Left lung (tissue), 10 donors: ENCODE measurements around the gene LTF. TPM values are rescaled to one million over a fixed set of nuclear protein-coding genes. Genes with fewer than 3 reads are reported as not detected.

Experiments
- ATAC-seq: fragments of 200-7000 bp; cut with Tn5 transposase; one replicate; pipeline ENCODE4 v1.9.1; 2020; ENCODE audit warnings: moderate library complexity
- DNase-seq, 4 donors: peaks; one replicate each; pipeline ENCODE4 v3.0.0-alpha.2; 2013 to 2020
- H3K27ac ChIP-seq, 2 donors: fragments of 200-600 bp; sonication (generic) in 1 of 2; one replicate each; pipeline versions ENCODE4 v1.5.0 to v1.8.0; 2020 to 2021
- H3K27me3 ChIP-seq, 2 donors: fragments of 200-600 bp; sonication (generic) in 1 of 2; one replicate each; pipeline versions ENCODE4 v1.5.0 to v1.8.0; 2020 to 2021
- H3K36me3 ChIP-seq, 2 donors: fragments of 200-600 bp; sonication (generic) in 1 of 2; one replicate each; pipeline versions ENCODE4 v1.5.0 to v1.8.0; 2020 to 2021
- H3K4me1 ChIP-seq, 2 donors: fragments of 200-600 bp; one replicate each; pipeline ENCODE4 v1.8.0; 2021
- H3K4me3 ChIP-seq, 2 donors: fragments of 200-600 bp; sonication (generic) in 1 of 2; one replicate each; pipeline versions ENCODE4 v1.5.0 to v1.8.0; 2020 to 2021; ENCODE audit warnings: mild to moderate bottlenecking in 1 of 2
- H3K9me3 ChIP-seq, 2 donors: fragments of 200-600 bp; sonication (generic) in 1 of 2; one replicate each; pipeline versions ENCODE4 v1.5.0 to v1.8.0; 2020 to 2021
- intact Hi-C, 2 donors: fragments of 100-400 bp; cut with DNase I; formaldehyde crosslinking; loops; one replicate each; pipeline versions ENCODE4 v1.11.2 to v1.14.2; 2022
- polyA plus RNA-seq, 6 donors: library from polyadenylated mRNA; unstranded; fragments of 120-200 nt; gene quantifications; one replicate each; pipeline ENCODE4 v1.2.1, GENCODE V29; 2013; ENCODE audit not compliant: insufficient read length in 6 of 6
- total RNA-seq, 2 donors: library from RNA; stranded (reverse); fragmentation: NEBNext Ultra II Directional; extraction: Animal tissue kit (Norgen Biotek cat#: 25700); gene quantifications; one replicate each; pipeline ENCODE4 v1.2.1, GENCODE V29; 2021
- TF ChIP-seq, protein P1 (sequence below), 2 donors: fragments of 200-600 bp; sonication (generic) in 1 of 2; IDR thresholded peaks; one replicate each; pipeline versions ENCODE4 v1.5.0 to v1.8.0; 2021; ENCODE audit warnings: antibody characterized with exemption in 2 of 2
- donor health status: DM: no; HTN: yes; CAD: no.
- donor health status: DM: no; HTN: no; CAD: no.

LTF gene
- total and polyA plus RNA-seq, 8 donors, result 2.3 to 113 (median 5.5) TPM

DNA sequence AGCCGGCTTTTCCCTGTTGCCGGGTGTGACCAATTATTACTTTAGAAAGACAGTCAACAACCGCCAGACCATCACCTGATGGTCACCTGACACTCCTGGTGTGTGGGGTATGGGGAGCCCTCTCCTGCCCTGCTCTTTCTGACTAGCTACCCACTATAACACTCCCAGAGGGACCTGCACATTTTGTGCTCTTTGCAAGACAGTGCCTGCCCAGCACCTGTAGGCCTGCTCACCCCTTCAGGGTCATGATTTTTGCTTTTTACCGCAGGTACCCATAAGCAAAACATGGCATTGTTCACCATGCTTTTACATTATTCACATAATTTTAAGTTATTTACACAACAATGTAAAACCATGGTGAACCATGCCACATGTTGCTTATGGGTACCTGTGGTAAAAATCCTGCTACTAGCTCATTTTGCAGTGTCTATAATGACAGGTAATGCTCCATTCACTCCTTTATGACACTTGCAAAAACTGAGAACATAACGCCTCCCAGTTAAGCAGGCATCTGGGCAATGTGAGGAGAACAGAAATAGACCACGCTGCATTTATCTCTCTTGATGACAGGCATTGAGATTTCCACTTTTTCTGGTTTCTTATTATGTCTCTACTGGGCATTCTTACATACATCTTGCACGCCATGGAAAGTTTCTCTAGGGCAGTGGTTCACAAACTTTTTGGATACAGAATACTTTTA lies 47.7 kb downstream of the LTF start:
- peak overlapping the region in 1 of 2 donors; percentile 9 for H3K27ac ChIP-seq
- no peaks in the 10 kb centered on the region for H3K27me3 ChIP-seq
- no peak for ATAC-seq
- intact Hi-C loops, result no loop called here
- peaks cover 0 to 31% of the 10 kb centered on the region in 2 donors for H3K4me1 ChIP-seq
- H3K36me3 ChIP-seq, result peaks cover 0 to 8% of the 10 kb centered on the region in 2 donors
- no peak for DNase-seq
- TF ChIP-seq, protein P1, sequence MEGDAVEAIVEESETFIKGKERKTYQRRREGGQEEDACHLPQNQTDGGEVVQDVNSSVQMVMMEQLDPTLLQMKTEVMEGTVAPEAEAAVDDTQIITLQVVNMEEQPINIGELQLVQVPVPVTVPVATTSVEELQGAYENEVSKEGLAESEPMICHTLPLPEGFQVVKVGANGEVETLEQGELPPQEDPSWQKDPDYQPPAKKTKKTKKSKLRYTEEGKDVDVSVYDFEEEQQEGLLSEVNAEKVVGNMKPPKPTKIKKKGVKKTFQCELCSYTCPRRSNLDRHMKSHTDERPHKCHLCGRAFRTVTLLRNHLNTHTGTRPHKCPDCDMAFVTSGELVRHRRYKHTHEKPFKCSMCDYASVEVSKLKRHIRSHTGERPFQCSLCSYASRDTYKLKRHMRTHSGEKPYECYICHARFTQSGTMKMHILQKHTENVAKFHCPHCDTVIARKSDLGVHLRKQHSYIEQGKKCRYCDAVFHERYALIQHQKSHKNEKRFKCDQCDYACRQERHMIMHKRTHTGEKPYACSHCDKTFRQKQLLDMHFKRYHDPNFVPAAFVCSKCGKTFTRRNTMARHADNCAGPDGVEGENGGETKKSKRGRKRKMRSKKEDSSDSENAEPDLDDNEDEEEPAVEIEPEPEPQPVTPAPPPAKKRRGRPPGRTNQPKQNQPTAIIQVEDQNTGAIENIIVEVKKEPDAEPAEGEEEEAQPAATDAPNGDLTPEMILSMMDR (IDR thresholded peaks at IDR 0.05), result no peak
- no peak overlapping the region for H3K4me3 ChIP-seq
- no peaks in the 10 kb centered on the region for H3K9me3 ChIP-seq

DNA sequence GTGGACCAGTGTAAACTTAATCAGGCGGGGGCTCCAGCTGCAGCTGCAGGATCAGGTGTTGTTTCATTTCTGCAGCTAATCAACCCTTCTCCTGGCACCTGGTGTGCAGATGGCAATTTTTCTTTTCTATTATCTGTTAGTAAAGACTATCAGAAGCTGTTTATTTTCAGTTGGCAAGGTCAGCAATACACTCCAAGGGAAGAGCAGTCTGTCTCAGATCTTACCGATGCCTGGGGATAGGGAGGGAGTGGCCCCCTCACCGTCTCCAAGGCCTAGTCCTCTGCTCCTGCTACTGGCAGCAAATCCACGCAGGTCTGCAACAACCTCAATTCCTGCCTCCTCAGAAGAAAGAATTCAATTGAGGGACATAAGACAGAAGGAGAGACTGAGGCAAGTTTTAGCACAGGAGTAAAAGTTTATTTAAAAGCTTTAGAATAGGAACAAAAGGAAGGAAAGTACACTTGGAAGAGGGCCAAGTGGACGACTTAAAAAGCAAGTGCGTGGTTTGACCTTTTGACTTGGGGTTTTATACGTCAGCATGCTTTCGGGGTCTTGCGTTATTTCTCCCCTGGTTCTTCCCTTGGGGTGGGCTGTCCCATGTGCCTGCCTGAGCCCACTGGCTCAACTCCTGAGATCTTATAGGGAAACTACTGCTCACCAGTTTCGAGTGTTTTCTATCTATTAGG lies 48.4 kb downstream of the LTF start:
- H3K27ac ChIP-seq, result peak overlapping the region in 1 of 2 donors; percentile 9
- H3K4me3 ChIP-seq, result no peak overlapping the region
- peaks cover 0 to 8% of the 10 kb centered on the region in 2 donors for H3K36me3 ChIP-seq
- no peaks in the 10 kb centered on the region for H3K9me3 ChIP-seq
- peaks cover 0 to 38% of the 10 kb centered on the region in 2 donors for H3K4me1 ChIP-seq
- H3K27me3 ChIP-seq, result no peaks in the 10 kb centered on the region
- DNase-seq (no peak), ATAC-seq (no peak)
- TF ChIP-seq, protein P1 (IDR thresholded peaks at IDR 0.05), result no peak
- intact Hi-C loops, result no loop called here

DNA sequence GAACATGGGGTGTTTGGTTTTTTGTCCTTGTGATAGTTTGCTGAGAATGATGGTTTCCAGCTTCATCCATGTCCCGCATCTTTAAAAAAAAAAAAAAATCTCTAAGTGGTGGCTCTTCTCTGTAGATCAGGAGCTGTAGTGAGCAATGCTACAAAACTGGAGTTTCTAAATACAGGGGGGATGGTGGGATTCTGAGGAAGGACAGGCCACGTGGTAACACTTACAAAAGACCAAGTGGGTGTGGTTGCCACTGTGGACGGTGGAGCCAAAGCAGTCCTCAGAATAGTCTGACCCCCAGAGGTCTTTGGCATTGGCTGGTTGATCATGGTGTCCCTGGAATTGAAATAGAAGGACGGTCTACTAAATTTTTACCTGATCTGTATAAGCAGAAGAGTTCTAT lies 50.0 kb downstream of the LTF start:
- H3K4me3 ChIP-seq, result no peak overlapping the region
- H3K27ac ChIP-seq, result peak overlapping the region in 1 of 2 donors; percentile 9
- no peaks in the 10 kb centered on the region for H3K27me3 ChIP-seq
- H3K36me3 ChIP-seq, result peaks cover 0 to 15% of the 10 kb centered on the region in 2 donors
- intact Hi-C loops, result no loop called here
- peaks cover 0 to 53% of the 10 kb centered on the region in 2 donors for H3K4me1 ChIP-seq
- DNase-seq, result no peak
- ATAC-seq, result no peak
- TF ChIP-seq, protein P1 (IDR thresholded peaks at IDR 0.05), result no peak
- H3K9me3 ChIP-seq, result no peaks in the 10 kb centered on the region

DNA sequence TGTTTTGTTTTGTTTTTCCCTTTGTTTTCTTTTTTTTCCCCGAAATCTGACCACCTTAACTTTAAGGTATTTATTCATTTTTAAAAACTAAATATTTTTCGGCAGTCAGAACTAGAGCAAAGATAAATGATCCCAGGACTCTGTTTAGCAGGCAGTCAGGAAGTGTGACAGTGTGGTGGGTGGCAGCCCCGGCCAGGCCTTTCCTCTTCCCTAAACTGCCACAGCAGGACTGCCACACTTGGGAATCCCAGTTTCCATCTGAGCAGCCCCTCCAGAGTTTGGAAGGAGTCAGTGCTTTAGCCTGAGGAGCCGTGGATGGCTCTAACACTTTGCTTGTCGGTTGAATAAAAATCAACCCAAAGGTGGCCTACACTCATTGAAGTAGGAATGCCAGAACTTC lies 50.8 kb downstream of the LTF start:
- H3K36me3 ChIP-seq, result peaks cover 0 to 21% of the 10 kb centered on the region in 2 donors
- no peaks in the 10 kb centered on the region for H3K27me3 ChIP-seq
- ATAC-seq, result no peak
- H3K27ac ChIP-seq, result peak overlapping the region in 1 of 2 donors; percentile 59
- H3K4me1 ChIP-seq, result peaks cover 0 to 61% of the 10 kb centered on the region in 2 donors
- no peaks in the 10 kb centered on the region for H3K9me3 ChIP-seq
- DNase-seq, result no peak
- intact Hi-C loops, result no loop called here
- H3K4me3 ChIP-seq, result no peak overlapping the region
- TF ChIP-seq, protein P1 (IDR thresholded peaks at IDR 0.05), result no peak

DNA sequence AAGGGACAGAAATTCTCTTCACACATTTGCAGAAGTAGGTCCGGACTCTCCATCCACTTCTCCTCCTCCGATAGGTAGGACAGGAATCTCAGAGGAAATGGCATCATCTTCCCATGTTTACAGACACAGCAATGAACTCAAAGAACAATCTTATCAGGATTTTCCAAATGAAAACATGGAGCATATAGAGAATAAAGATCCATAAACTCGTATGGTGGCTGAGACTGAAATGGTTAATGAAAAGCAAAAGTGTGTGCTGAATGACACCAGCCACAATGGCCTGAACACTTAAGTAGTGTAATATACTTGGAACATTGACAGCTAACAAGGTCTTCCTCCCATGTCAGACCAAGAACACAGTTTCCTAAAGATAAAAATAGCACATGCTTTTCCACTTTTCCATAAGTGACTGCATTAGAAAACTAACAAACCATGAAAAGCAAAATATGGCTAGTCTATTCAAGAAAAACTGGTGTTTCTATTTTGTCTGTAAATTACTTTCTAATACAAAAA lies 51.9 kb downstream of the LTF start:
- TF ChIP-seq, protein P1 (IDR thresholded peaks at IDR 0.05), result no peak
- intact Hi-C loops, result no loop called here
- H3K27me3 ChIP-seq, result no peaks in the 10 kb centered on the region
- H3K36me3 ChIP-seq, result peaks cover 0 to 24% of the 10 kb centered on the region in 2 donors
- no peaks in the 10 kb centered on the region for H3K9me3 ChIP-seq
- peak overlapping the region in 1 of 2 donors; percentile 59 for H3K27ac ChIP-seq
- ATAC-seq (peak; percentile 20), DNase-seq (no peak)
- H3K4me3 ChIP-seq, result peak overlapping the region in 1 of 2 donors; percentile 13
- H3K4me1 ChIP-seq, result peaks cover 0 to 72% of the 10 kb centered on the region in 2 donors
